HG03575 (cell line): ENCODE results near the gene RTF1.

Experiments
- ATAC-seq: cut with Tn5 transposase; IDR thresholded peaks from one replicate; pipeline ENCODE4 v1.9.1; 2021; ENCODE audit not compliant: unreplicated experiment, insufficient number of reproducible peaks, low FRiP score; ENCODE audit errors: extremely low read depth

Gene RTF1

GRCh38 chr15:41482110-41482877 lies 65.4 kb downstream of the RTF1 start:
- no peak for ATAC-seq

GRCh38 chr15:41483115-41483514 lies 66.2 kb downstream of the RTF1 start:
- no peak for ATAC-seq

DNA sequence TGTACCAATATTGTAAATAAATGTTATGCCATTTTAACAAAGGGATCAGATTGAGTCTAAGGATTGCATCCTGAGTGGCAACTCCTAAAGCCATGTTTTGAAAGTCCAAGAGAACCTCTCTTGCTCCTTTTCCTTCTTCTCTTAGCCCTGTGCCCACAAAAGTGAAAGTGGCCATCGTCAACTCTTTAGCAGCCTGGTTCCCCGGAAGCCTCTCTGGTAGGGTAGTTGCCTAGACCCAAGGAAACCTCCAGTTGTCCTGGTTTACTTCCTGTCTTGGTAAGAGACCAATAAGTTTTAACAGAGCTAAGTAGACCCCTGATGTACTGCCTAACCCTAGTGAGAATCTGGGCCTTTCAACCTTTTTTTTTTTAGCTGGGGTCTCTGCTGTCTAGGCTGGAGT lies 66.6 kb downstream of the RTF1 start:
- ATAC-seq, result no peak

DNA sequence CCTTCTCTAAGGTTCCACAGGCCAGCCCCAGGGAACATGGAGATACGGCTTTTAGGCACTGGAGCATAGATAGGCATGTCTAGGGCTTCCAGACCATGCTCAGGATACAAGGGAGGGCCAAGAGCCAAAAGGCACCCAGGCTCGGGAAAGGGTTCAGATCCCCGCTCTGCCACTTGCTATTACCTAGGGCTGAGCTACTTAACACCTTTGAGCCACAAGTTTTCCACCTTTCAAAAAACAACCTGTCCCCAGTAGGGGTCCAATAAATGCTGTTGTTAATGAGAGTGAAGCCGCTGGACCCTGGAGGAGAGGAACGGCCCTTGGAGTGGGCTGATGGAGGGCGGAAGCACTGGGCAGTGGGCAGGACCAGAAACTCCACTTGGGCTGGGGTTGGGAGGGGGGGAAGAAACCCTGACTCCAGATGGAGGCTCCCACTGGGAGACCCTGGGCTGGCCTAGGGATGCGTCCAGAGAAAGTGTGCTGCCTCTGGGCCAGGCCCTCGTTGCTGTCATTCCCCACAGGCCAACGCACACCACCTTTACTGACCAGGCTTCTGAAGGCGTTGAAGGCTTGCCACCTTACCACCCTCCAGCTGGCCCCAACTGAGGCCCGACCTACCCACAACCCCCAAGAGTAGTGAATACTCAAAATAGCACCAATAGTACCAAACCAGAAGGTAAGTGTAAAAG lies 68.2 kb downstream of the RTF1 start:
- no peak for ATAC-seq

- no peak for ATAC-seq
Measured at GRCh38 chr15:41486286-41486685, 69.4 kb downstream of the RTF1 start.

GRCh38 chr15:41487381-41487780 lies 70.5 kb downstream of the RTF1 start:
- ATAC-seq, result no peak

- no peak for ATAC-seq
Measured at GRCh38 chr15:41487802-41488201, 70.9 kb downstream of the RTF1 start.

- ATAC-seq, result no peak
Measured at GRCh38 chr15:41489641-41490040, 72.7 kb downstream of the RTF1 start.

- no peak for ATAC-seq
Measured at GRCh38 chr15:41490355-41490754, 73.5 kb downstream of the RTF1 start.

GRCh38 chr15:41491889-41492288 lies 75.0 kb downstream of the RTF1 start:
- ATAC-seq, result no peak

GRCh38 chr15:41492597-41493204 lies 75.8 kb downstream of the RTF1 start:
- no peak for ATAC-seq

DNA sequence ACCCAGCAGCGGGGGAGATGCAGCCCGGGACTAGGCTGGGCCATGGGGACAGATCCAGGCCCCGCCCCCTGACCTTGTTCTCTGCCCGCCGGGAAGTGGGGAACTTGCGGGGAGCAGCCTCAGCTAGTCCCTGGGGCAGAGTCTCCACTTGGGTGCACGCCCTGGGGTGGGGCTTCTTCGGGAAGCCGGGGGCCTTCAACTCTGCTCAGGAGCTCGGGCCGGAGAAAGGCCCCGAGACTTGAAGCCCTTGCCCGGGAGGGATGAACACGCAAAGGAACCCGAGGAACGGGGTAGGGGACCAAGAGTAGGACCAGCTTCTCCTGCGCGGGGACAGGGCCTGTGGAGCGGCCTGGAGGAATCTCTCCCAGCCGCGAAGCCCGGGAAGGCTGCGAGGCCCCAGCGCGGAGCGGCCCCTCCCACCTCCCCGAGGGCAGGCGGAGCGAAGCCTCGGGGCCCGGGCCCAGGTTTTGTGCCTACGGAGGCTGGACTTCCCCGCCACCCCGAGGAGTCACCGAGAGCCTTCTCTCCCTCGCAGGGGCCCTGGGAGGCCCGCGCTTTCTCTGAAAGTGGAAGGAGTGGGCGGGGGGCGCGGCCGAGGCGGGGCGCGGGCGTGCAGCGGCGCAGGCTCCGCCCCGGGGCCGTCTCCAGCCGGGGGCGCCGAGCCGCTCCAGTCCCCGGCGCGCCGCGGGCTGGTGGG lies 76.5 kb downstream of the RTF1 start, which contains the start of gene ITPKA:
ITPKA (plus strand) TSS at position 670 of the 697 bp plus-strand sequence. CDS start 54 bp downstream, outside the sequence.
- ATAC-seq, result no peak

DNA sequence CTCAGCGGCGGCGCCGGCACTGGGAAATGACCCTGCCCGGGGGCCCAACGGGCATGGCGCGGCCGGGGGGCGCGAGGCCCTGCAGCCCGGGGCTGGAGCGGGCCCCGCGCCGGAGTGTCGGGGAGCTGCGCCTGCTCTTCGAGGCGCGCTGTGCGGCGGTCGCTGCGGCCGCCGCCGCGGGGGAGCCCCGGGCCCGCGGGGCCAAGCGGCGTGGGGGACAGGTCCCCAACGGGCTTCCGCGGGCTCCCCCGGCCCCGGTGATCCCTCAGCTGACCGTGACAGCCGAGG lies 77.0 kb downstream of the RTF1 start:
- no peak for ATAC-seq

DNA sequence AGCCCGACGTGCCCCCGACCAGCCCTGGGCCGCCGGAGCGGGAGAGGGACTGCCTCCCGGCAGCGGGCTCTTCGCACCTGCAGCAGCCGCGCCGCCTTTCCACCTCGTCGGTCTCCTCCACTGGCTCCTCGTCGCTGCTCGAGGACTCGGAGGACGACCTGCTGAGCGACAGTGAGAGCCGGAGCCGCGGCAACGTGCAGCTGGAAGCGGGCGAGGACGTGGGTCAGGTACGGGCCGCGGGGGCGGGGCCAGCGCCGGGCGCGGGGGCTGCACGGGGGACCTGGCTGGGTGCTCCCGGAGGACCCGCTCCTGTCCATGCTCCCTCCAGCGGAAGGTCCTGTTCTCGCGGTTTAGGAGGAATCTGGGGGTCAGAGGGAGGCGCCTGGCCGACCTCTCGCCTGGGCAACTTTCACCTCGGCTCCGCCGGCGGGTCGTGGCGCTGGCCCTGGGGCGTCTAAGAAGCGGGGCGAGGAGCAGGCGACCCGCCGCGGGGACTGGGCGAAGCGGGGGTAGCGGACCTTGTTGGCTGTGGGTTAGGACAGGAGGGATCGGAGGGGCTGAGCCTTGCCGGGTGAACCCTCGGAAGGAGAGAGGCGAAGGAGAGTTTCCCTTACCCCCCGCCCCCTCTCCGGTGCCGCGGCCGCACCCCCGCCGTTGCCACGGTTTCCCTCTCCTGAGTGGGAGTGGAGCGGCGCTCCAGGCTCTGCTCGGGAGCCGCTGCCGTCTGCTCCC lies 77.5 kb downstream of the RTF1 start:
- no peak for ATAC-seq

DNA sequence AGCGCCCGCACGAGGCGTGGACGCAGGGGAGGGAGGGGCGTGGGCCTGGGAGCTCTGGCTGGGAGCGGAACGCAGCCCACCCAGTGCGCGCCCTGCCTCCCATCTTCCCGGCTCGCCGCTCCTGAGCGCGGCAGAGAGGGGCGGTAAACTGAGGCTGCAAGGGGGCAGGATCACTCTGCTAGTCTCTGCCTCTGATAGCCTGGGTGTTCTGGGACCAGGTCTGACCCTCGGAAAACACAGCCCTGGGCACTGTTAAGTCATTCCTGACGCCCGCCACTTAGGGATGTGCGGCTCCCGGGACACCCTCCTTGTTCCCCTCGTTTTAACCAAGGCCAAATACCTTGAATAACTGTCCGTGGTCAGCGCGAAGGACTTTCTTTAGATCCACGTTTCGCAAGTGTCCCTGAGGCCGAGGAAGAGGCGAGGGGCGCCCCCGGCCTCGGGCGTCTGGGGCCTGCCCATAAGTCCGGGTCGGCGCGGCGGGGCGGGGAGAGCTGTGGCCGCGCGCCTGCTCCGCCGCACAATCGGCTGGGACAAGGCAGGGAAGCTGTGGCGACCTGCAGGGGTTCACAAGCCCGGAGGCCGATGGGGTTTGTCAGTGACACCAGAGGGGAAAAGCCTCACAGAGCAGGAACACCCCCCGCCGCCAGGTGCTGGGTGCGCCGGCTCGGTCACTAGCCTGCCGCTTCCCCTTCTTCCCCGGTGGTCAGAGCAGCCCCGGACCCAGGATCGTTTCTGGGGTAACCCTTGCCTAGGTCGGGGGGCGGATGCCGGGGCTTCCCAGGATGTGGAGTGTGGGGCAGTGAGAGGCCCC lies 78.2 kb downstream of the RTF1 start:
- no peak for ATAC-seq

GRCh38 chr15:41495736-41496599 lies 79.1 kb downstream of the RTF1 start:
- no peak for ATAC-seq

DNA sequence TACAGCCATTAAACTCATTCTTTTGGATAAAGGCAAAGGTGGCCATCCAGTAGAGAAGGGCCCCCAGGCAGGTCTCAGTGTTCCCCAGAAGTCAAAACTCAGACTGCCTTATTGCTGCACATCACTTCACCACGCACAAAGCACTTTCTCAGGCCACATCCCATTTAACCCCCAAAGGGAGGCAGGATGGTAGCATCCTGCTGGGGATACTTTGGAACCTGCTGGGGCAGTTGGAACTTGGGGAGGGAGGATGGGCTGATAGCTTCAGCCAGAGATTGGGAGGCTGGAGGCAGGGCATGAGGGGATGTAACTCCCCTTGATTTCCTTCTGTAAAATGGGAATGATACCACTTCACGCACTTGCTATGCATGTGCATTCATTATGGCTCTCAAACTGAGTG lies 81.8 kb downstream of the RTF1 start:
- no peak for ATAC-seq
